H9 (cell line): Measurements from ENCODE around the gene PLCB1. TPM values are rescaled to one million over a fixed set of nuclear protein-coding genes. Genes with fewer than 3 reads are reported as not detected.
"Not testable (repeated sequence)": the region's sequence is repeated elsewhere in the genome, so short reads cannot be mapped to it uniquely, and the experiment has no call there.

ENCODE experiments used
- DNase-seq: peaks from one replicate; pipeline ENCODE4 v3.0.0-alpha.2; 2017
- H2AFZ ChIP-seq: one replicate; pipeline ENCODE4 v1.6.1; 2013; ENCODE audit warnings: mild to moderate bottlenecking, low read length, control low read depth, moderate library complexity
- H2AK5ac ChIP-seq: 2 replicates; pipeline ENCODE4 v1.6.1; 2013; ENCODE audit warnings: low read length, control low read depth, mixed read lengths; ENCODE audit not compliant: insufficient read length
- H2BK120ac ChIP-seq: one replicate; pipeline ENCODE4 v1.6.1; 2013; ENCODE audit warnings: low read depth, mild to moderate bottlenecking, low read length, control low read depth, inconsistent platforms; ENCODE audit not compliant: poor library complexity, severe bottlenecking
- H2BK12ac ChIP-seq: 2 replicates; pipeline ENCODE4 v1.6.1; 2013; ENCODE audit warnings: low read length, control low read depth, mixed read lengths, low read depth; ENCODE audit not compliant: insufficient read length
- H2BK15ac ChIP-seq: 2 replicates; pipeline ENCODE4 v1.6.1; 2013; ENCODE audit warnings: low read depth, low read length, control low read depth
- H2BK20ac ChIP-seq: one replicate; pipeline ENCODE4 v1.6.1; 2013; ENCODE audit warnings: low read depth, mild to moderate bottlenecking, low read length, control low read depth, inconsistent platforms; ENCODE audit not compliant: poor library complexity, severe bottlenecking
- H2BK5ac ChIP-seq: 2 replicates; pipeline ENCODE4 v1.6.1; 2013; ENCODE audit warnings: low read length, control low read depth, mixed read lengths; ENCODE audit not compliant: insufficient read length
- H3K14ac ChIP-seq: 2 replicates; pipeline ENCODE4 v1.6.1; 2013; ENCODE audit warnings: low read length, control low read depth; ENCODE audit not compliant: insufficient read depth
- H3K18ac ChIP-seq: 2 replicates; pipeline ENCODE4 v1.6.1; 2013; ENCODE audit warnings: low read depth, mild to moderate bottlenecking, mixed read lengths, low read length, control low read depth; ENCODE audit not compliant: insufficient read length
- H3K23ac ChIP-seq: 2 replicates; pipeline ENCODE4 v1.6.1; 2013; ENCODE audit warnings: low read length, control low read depth, mixed read lengths, low read depth; ENCODE audit not compliant: insufficient read length
- H3K23me2 ChIP-seq: 2 replicates; pipeline ENCODE4 v1.6.1; 2013; ENCODE audit warnings: low read depth, mild to moderate bottlenecking, mixed read lengths, low read length, control low read depth; ENCODE audit not compliant: insufficient read length, poor library complexity, severe bottlenecking
- H3K27ac ChIP-seq: 2 replicates; pipeline ENCODE4 v1.5.1; 2013; ENCODE audit warnings: low read length, control low read depth, mixed read lengths, low read depth; ENCODE audit not compliant: insufficient read length
- H3K27me3 ChIP-seq: 2 replicates; pipeline ENCODE4 v1.6.1; 2013; ENCODE audit warnings: low read length, control low read depth, inconsistent platforms; ENCODE audit not compliant: insufficient read depth
- H3K4ac ChIP-seq: 2 replicates; pipeline ENCODE4 v1.6.1; 2013; ENCODE audit warnings: low read depth, mild to moderate bottlenecking, control low read depth, inconsistent platforms, low read length, moderate library complexity
- H3K4me1 ChIP-seq: 2 replicates; pipeline ENCODE4 v1.6.1; 2013; ENCODE audit warnings: low read length, control low read depth, inconsistent platforms; ENCODE audit not compliant: insufficient read depth
- H3K4me2 ChIP-seq: 2 replicates; pipeline ENCODE4 v1.6.1; 2013; ENCODE audit warnings: low read length, control low read depth, mixed read lengths; ENCODE audit not compliant: insufficient read length, insufficient read depth
- H3K56ac ChIP-seq: 2 replicates; pipeline ENCODE4 v1.6.1; 2013; ENCODE audit warnings: low read depth, mild to moderate bottlenecking, mixed read lengths, low read length, control low read depth; ENCODE audit not compliant: insufficient read length
- H3K79me1 ChIP-seq: 2 replicates; pipeline ENCODE4 v1.6.1; 2013; ENCODE audit warnings: low read depth, mild to moderate bottlenecking, moderate library complexity, low read length, control low read depth, inconsistent platforms; ENCODE audit not compliant: insufficient read depth, poor library complexity, severe bottlenecking
- H3K79me2 ChIP-seq: 2 replicates; pipeline ENCODE4 v1.6.1; 2013; ENCODE audit warnings: low read length, control low read depth, inconsistent platforms; ENCODE audit not compliant: insufficient read depth
- H3K9ac ChIP-seq: 2 replicates; pipeline ENCODE4 v1.6.1; 2013; ENCODE audit warnings: low read length, control low read depth, mixed read lengths; ENCODE audit not compliant: insufficient read length; ENCODE audit errors: extremely low read depth
- H3K9me3 ChIP-seq: one replicate; pipeline ENCODE4 v1.6.1; 2013; ENCODE audit warnings: low read depth, low read length, inconsistent platforms; ENCODE audit not compliant: control insufficient read depth
- H3T11ph ChIP-seq: one replicate; pipeline ENCODE4 v1.6.1; 2013; ENCODE audit warnings: mild to moderate bottlenecking, low read length, control low read depth, inconsistent platforms
- H4K20me1 ChIP-seq: one replicate; pipeline ENCODE4 v1.6.1; 2013; ENCODE audit not compliant: control insufficient read depth, insufficient read length, insufficient read depth
- H4K5ac ChIP-seq: 2 replicates; pipeline ENCODE4 v1.6.1; 2013; ENCODE audit warnings: low read depth, mild to moderate bottlenecking, mixed read lengths, low read length, control low read depth; ENCODE audit not compliant: insufficient read length
- H4K8ac ChIP-seq: replicated peaks from 2 replicates; pipeline ENCODE4 v1.6.1; 2013; ENCODE audit warnings: low read length, control low read depth, mixed read lengths, low read depth; ENCODE audit not compliant: insufficient read length
- H4K91ac ChIP-seq: 2 replicates; pipeline ENCODE4 v1.6.1; 2013; ENCODE audit warnings: low read depth, mild to moderate bottlenecking, moderate library complexity, mixed read lengths, low read length, control low read depth; ENCODE audit not compliant: insufficient read length
- H3K27ac Mint-ChIP-seq, 3 experiments: 2 replicates in 2 of 3; 3 replicates in 1 of 3; pipeline ENCODE4 v1.8.0; 2020 to 2021; ENCODE audit warnings: mixed read lengths in 3 of 3, mild to moderate bottlenecking in 1 of 3, moderate library complexity in 1 of 3
- H3K27me3 Mint-ChIP-seq: 2 replicates; pipeline ENCODE4 v1.8.0; 2021; ENCODE audit warnings: low read depth, mild to moderate bottlenecking, moderate library complexity, mixed read lengths
- H3K36me3 Mint-ChIP-seq, 3 experiments: 2 replicates in 2 of 3; 3 replicates in 1 of 3; pipeline ENCODE4 v1.8.0; 2020 to 2021; ENCODE audit warnings: low read depth in 3 of 3, mixed read lengths in 3 of 3; ENCODE audit not compliant: insufficient read depth in 1 of 3
- H3K4me1 Mint-ChIP-seq, 2 experiments: 2 replicates each; pipeline ENCODE4 v1.8.0; 2020; ENCODE audit warnings: mixed read lengths in 2 of 2
- H3K4me3 Mint-ChIP-seq, 2 experiments: 2 replicates in 1 of 2; 3 replicates in 1 of 2; pipeline ENCODE4 v1.8.0; 2020 to 2021; ENCODE audit warnings: mild to moderate bottlenecking in 2 of 2, mixed read lengths in 2 of 2, moderate library complexity in 1 of 2
- H3K9me3 Mint-ChIP-seq, 2 experiments: 2 replicates in 1 of 2; 3 replicates in 1 of 2; pipeline ENCODE4 v1.8.0; 2020; ENCODE audit warnings: mild to moderate bottlenecking in 2 of 2, mixed read lengths in 2 of 2, moderate library complexity in 1 of 2
- WGBS: extraction: QIAGEN DNeasy Blood & Tissue Kit; methylation state at CpG from one replicate; pipeline ENCODE4 v1.1.7; 2013; ENCODE audit warnings: missing lambda C conversion rate, low lambda C conversion rate, mixed read lengths; ENCODE audit not compliant: insufficient read length; ENCODE audit errors: extremely low coverage; 5-methylcytosine and 5-hydroxymethylcytosine counted together
- total RNA-seq: library from RNA; stranded (reverse); gene quantifications from 2 replicates; pipeline ENCODE4 v1.2.1, GENCODE V29; 2021

The PLCB1 gene
- total RNA-seq, 1 experiment from 2014 or later, result 11.5 TPM

GRCh38 chr20:8853211-8853610, 721.1 kb downstream of the PLCB1 start:
- not testable (repeated sequence) for H3K4ac ChIP-seq, H4K91ac ChIP-seq, H3K9me3 Mint-ChIP-seq, H3K23me2 ChIP-seq, H3K79me2 ChIP-seq, H3K4me1 ChIP-seq, H2BK120ac ChIP-seq, H2BK15ac ChIP-seq, DNase-seq, H2AK5ac ChIP-seq, H3K4me1 Mint-ChIP-seq, H3K23ac ChIP-seq, H2BK5ac ChIP-seq, H3K4me2 ChIP-seq, H3K27me3 ChIP-seq, H2BK20ac ChIP-seq, H2AFZ ChIP-seq, H3K27me3 Mint-ChIP-seq, H3K27ac Mint-ChIP-seq, H3K27ac ChIP-seq, H3K36me3 Mint-ChIP-seq, H2BK12ac ChIP-seq, H3K9ac ChIP-seq, H3K18ac ChIP-seq, H3K14ac ChIP-seq, H3K4me3 Mint-ChIP-seq, H4K5ac ChIP-seq, H3T11ph ChIP-seq, H4K8ac ChIP-seq, H3K79me1 ChIP-seq, H3K56ac ChIP-seq, H3K9me3 ChIP-seq, H4K20me1 ChIP-seq
- no CpG with 5 or more reads among the region's 3 CpGs for WGBS
